CD4-positive, CD25-positive, alpha-beta regulatory T cell (primary cell): ENCODE measurements around the gene OR7G3. TPM values are rescaled to one million over a fixed set of nuclear protein-coding genes. Genes with fewer than 3 reads are reported as not detected.
A peak's percentile ranks its signal among the peaks of the same experiment; 100 is the strongest.

ENCODE experiments used
- ATAC-seq, 2 donors: fragments of 150-1000 bp; cut with Tn5 transposase; one replicate each; pipeline ENCODE4 v1.10.0; 2021; ENCODE audit warnings: low read depth in 2 of 2, moderate number of reproducible peaks in 2 of 2, moderate library complexity in 1 of 2
- DNase-seq, 3 donors: peaks; one replicate each; pipeline versions ENCODE4 v3.0.0 to v3.0.0-alpha.2; 2012 to 2022; ENCODE audit warnings: mixed read lengths in 1 of 3
- H3K27ac ChIP-seq: one replicate; pipeline ENCODE4 v1.7.0; 2013; ENCODE audit warnings: mild to moderate bottlenecking, low read length; ENCODE audit not compliant: insufficient read depth, poor library complexity, severe bottlenecking
- H3K27me3 ChIP-seq: one replicate; pipeline ENCODE4 v1.7.0; 2013; ENCODE audit warnings: low read length; ENCODE audit not compliant: control insufficient read depth, insufficient read depth
- H3K36me3 ChIP-seq: one replicate; pipeline ENCODE4 v1.7.0; 2013; ENCODE audit warnings: mild to moderate bottlenecking, low read length, moderate library complexity; ENCODE audit not compliant: control insufficient read depth, insufficient read depth
- H3K4me1 ChIP-seq: 2 replicates; pipeline ENCODE4 v1.7.0; 2013; ENCODE audit warnings: mild to moderate bottlenecking, low read length; ENCODE audit not compliant: insufficient read depth, control insufficient read depth, poor library complexity, severe bottlenecking
- H3K4me3 ChIP-seq: one replicate; pipeline ENCODE4 v1.7.0; 2013; ENCODE audit warnings: low read depth, mild to moderate bottlenecking, low read length, moderate library complexity
- H3K9me3 ChIP-seq, 2 experiments: 1 replicate in 1 of 2; 2 replicates in 1 of 2; pipeline ENCODE4 v1.7.0; 2013; ENCODE audit warnings: low read length in 2 of 2, mild to moderate bottlenecking in 1 of 2, moderate library complexity in 1 of 2; ENCODE audit not compliant: control insufficient read depth in 2 of 2
- H3K27ac Mint-ChIP-seq, 3 donors: one replicate each; pipeline ENCODE4 v1.8.0; 2020 to 2022; ENCODE audit warnings: mild to moderate bottlenecking in 3 of 3, mixed read lengths in 3 of 3, moderate library complexity in 2 of 3
- H3K27me3 Mint-ChIP-seq: one replicate; pipeline ENCODE4 v1.8.0; 2022; ENCODE audit warnings: mild to moderate bottlenecking, mixed read lengths
- H3K36me3 Mint-ChIP-seq: one replicate; pipeline ENCODE4 v1.8.0; 2020; ENCODE audit warnings: mixed read lengths
- H3K4me1 Mint-ChIP-seq, 4 donors: one replicate each; pipeline ENCODE4 v1.8.0; 2020 to 2022; ENCODE audit warnings: mixed read lengths in 4 of 4, mild to moderate bottlenecking in 1 of 4
- H3K4me3 Mint-ChIP-seq, 4 donors: one replicate each; pipeline ENCODE4 v1.8.0; 2020 to 2022; ENCODE audit warnings: mild to moderate bottlenecking in 4 of 4, mixed read lengths in 4 of 4, moderate library complexity in 3 of 4
- H3K9me3 Mint-ChIP-seq, 7 donors: one replicate each; pipeline ENCODE4 v1.8.0; 2020 to 2022; ENCODE audit warnings: mixed read lengths in 7 of 7, mild to moderate bottlenecking in 3 of 7, moderate library complexity in 2 of 7
- polyA plus RNA-seq, 4 donors: library from polyadenylated mRNA; unstranded; fragments of 300-500 nt; fragmentation: Illumina TruSeq; gene quantifications; one replicate each; pipeline ENCODE4 v1.2.3, GENCODE V29; 2021
- total RNA-seq: library from RNA; stranded (reverse); gene quantifications from one replicate; pipeline ENCODE4 v1.2.3, GENCODE V29; 2022

OR7G3 gene
- total and polyA plus RNA-seq, 5 donors from 2014 or later = not detected

GRCh38 chr19:9155591-9155990, 28.8 kb upstream of the OR7G3 start:
- no peak overlapping the region for H3K4me3 ChIP-seq
- no peaks in the 10 kb centered on the region for H3K4me1 ChIP-seq
- peak overlapping the region in 1 of 3 donors; percentile 43 for H3K27ac Mint-ChIP-seq
- peaks cover 10 to 43% (median 17%) of the 10 kb centered on the region in 4 donors for H3K4me1 Mint-ChIP-seq
- no peaks in the 10 kb centered on the region for H3K27me3 ChIP-seq
- peaks cover 84% of the 10 kb centered on the region for H3K36me3 Mint-ChIP-seq
- H3K4me3 Mint-ChIP-seq = peak overlapping the region in 1 of 4 donors; percentile 31
- no peak overlapping the region for H3K27ac ChIP-seq
- peaks cover 92% of the 10 kb centered on the region for H3K36me3 ChIP-seq
- H3K9me3 Mint-ChIP-seq = peaks cover 6 to 56% (median 26%) of the 10 kb centered on the region in 7 donors
- DNase-seq (no peak), ATAC-seq (no peak)
- H3K27me3 Mint-ChIP-seq = no peaks in the 10 kb centered on the region
- peaks cover 52 to 80% of the 10 kb centered on the region in 2 experiments for H3K9me3 ChIP-seq

- peaks cover 74% of the 10 kb centered on the region for H3K36me3 ChIP-seq
- H3K4me1 ChIP-seq = no peaks in the 10 kb centered on the region
- Mint-ChIP-seq H3K4me1 (peaks cover 18 to 78% (median 36%) of the 10 kb centered on the region in 4 donors), H3K27ac (no peak overlapping the region), H3K27me3 (no peaks in the 10 kb centered on the region), H3K9me3 (peaks cover 4 to 50% (median 24%) of the 10 kb centered on the region in 7 donors), H3K36me3 (peaks cover 81% of the 10 kb centered on the region), H3K4me3 (peak overlapping the region in 2 of 4 donors; percentile 10 to 19)
- no peaks in the 10 kb centered on the region for H3K27me3 ChIP-seq
- DNase-seq = no peak
- no peak overlapping the region for H3K4me3 ChIP-seq
- no peak overlapping the region for H3K27ac ChIP-seq
- no peak for ATAC-seq
- peaks cover 41 to 60% of the 10 kb centered on the region in 2 experiments for H3K9me3 ChIP-seq
These were observed 24.6 kb upstream of the OR7G3 start for GRCh38 chr19:9151367-9151766.

GRCh38 chr19:9150650-9151049, 23.9 kb upstream of the OR7G3 start:
- Mint-ChIP-seq H3K27me3 (no peaks in the 10 kb centered on the region), H3K36me3 (peaks cover 75% of the 10 kb centered on the region), H3K9me3 (peaks cover 4 to 52% (median 25%) of the 10 kb centered on the region in 7 donors), H3K4me3 (peak overlapping the region in 1 of 4 donors; percentile 48), H3K27ac (peak overlapping the region in 2 of 3 donors; percentile 16 to 89), H3K4me1 (peaks cover 18 to 82% (median 37%) of the 10 kb centered on the region in 4 donors)
- ATAC-seq (no peak), DNase-seq (no peak)
- Histone ChIP-seq H3K27me3 (no peaks in the 10 kb centered on the region), H3K9me3 (peaks cover 37 to 60% of the 10 kb centered on the region in 2 experiments), H3K4me1 (no peaks in the 10 kb centered on the region), H3K36me3 (peaks cover 72% of the 10 kb centered on the region), H3K4me3 (peak overlapping the region; percentile 10), H3K27ac (no peak overlapping the region)

- no peaks in the 10 kb centered on the region for H3K27me3 ChIP-seq
- no peak overlapping the region for H3K27ac ChIP-seq
- peaks cover 36 to 60% of the 10 kb centered on the region in 2 experiments for H3K9me3 ChIP-seq
- H3K36me3 ChIP-seq = peaks cover 71% of the 10 kb centered on the region
- ATAC-seq (no peak), DNase-seq (no peak)
- H3K4me1 Mint-ChIP-seq = peaks cover 13 to 81% (median 37%) of the 10 kb centered on the region in 4 donors
- H3K36me3 Mint-ChIP-seq = peaks cover 74% of the 10 kb centered on the region
- H3K4me1 ChIP-seq = no peaks in the 10 kb centered on the region
- H3K27me3 Mint-ChIP-seq = no peaks in the 10 kb centered on the region
- peaks cover 2 to 52% (median 24%) of the 10 kb centered on the region in 7 donors for H3K9me3 Mint-ChIP-seq
- H3K4me3 Mint-ChIP-seq = peak overlapping the region in 2 of 4 donors; percentile 37 to 68
- H3K4me3 ChIP-seq = no peak overlapping the region
- peak overlapping the region; percentile 16 to 90 (median 42) for H3K27ac Mint-ChIP-seq
These were observed 23.2 kb upstream of the OR7G3 start for GRCh38 chr19:9149997-9150396.

GRCh38 chr19:9148697-9149096, 21.9 kb upstream of the OR7G3 start:
- Histone ChIP-seq H3K4me3 (no peak overlapping the region), H3K36me3 (peaks cover 68% of the 10 kb centered on the region), H3K4me1 (no peaks in the 10 kb centered on the region), H3K9me3 (peaks cover 41 to 60% of the 10 kb centered on the region in 2 experiments), H3K27ac (no peak overlapping the region), H3K27me3 (no peaks in the 10 kb centered on the region)
- Mint-ChIP-seq H3K36me3 (peaks cover 72% of the 10 kb centered on the region), H3K4me1 (peaks cover 23 to 82% (median 34%) of the 10 kb centered on the region in 4 donors), H3K4me3 (peak overlapping the region in 1 of 4 donors; percentile 33), H3K27ac (peak overlapping the region in 1 of 3 donors; percentile 38), H3K27me3 (no peaks in the 10 kb centered on the region), H3K9me3 (peaks cover 2 to 47% (median 26%) of the 10 kb centered on the region in 7 donors)
- DNase-seq = no peak
- ATAC-seq = no peak

- H3K36me3 ChIP-seq = peaks cover 57% of the 10 kb centered on the region
- H3K4me3 Mint-ChIP-seq = peak overlapping the region in 1 of 4 donors; percentile 31
- peaks cover 6% of the 10 kb centered on the region for H3K4me1 ChIP-seq
- H3K4me1 Mint-ChIP-seq = peaks cover 30 to 84% (median 41%) of the 10 kb centered on the region in 4 donors
- ATAC-seq (no peak), DNase-seq (no peak)
- H3K27ac Mint-ChIP-seq = no peak overlapping the region
- no peaks in the 10 kb centered on the region for H3K27me3 Mint-ChIP-seq
- H3K9me3 ChIP-seq = peaks cover 34 to 54% of the 10 kb centered on the region in 2 experiments
- H3K36me3 Mint-ChIP-seq = peaks cover 64% of the 10 kb centered on the region
- no peaks in the 10 kb centered on the region for H3K27me3 ChIP-seq
- no peak overlapping the region for H3K27ac ChIP-seq
- no peak overlapping the region for H3K4me3 ChIP-seq
- H3K9me3 Mint-ChIP-seq = peaks cover 0 to 40% (median 26%) of the 10 kb centered on the region in 7 donors
These were observed 20.1 kb upstream of the OR7G3 start for GRCh38 chr19:9146882-9147281.

- peaks cover 24 to 37% of the 10 kb centered on the region in 2 experiments for H3K9me3 ChIP-seq
- ATAC-seq (no peak), DNase-seq (no peak)
- Mint-ChIP-seq H3K9me3 (peaks cover 0 to 27% (median 19%) of the 10 kb centered on the region in 7 donors), H3K36me3 (peaks cover 46% of the 10 kb centered on the region), H3K27me3 (no peaks in the 10 kb centered on the region), H3K4me3 (peak overlapping the region in 2 of 4 donors; percentile 78 to 83), H3K4me1 (peaks cover 31 to 83% (median 38%) of the 10 kb centered on the region in 4 donors), H3K27ac (no peak overlapping the region)
- no peak overlapping the region for H3K4me3 ChIP-seq
- no peaks in the 10 kb centered on the region for H3K27me3 ChIP-seq
- H3K4me1 ChIP-seq = peaks cover 21% of the 10 kb centered on the region
- H3K36me3 ChIP-seq = peaks cover 42% of the 10 kb centered on the region
- no peak overlapping the region for H3K27ac ChIP-seq
These were observed 18.2 kb upstream of the OR7G3 start for GRCh38 chr19:9144920-9145319.
